T-cell (primary cell): ENCODE results near the gene CTBP2. TPM values are rescaled to one million over a fixed set of nuclear protein-coding genes. Genes with fewer than 3 reads are reported as not detected.
A peak's percentile ranks its signal among the peaks of the same experiment; 100 is the strongest.

Source experiments
- ATAC-seq, 4 experiments: fragments of 200-7000 bp in 3 of 4; fragments of 150-1000 bp in 1 of 4; cut with Tn5 transposase; replicated peaks in 1 of 4; 1 replicate in 3 of 4; 2 replicates in 1 of 4; pipeline ENCODE4 v1.10.0; 2021; ENCODE audit warnings: moderate library complexity in 3 of 4, mild to moderate bottlenecking in 2 of 4, moderate number of reproducible peaks in 1 of 4
- CTCF ChIA-PET, 2 donors: fragments of 300-600 bp; sonication (Branson Sonifier 250); formaldehyde crosslinking; loops; one replicate each; lab custom pipeline; 2022; ENCODE audit warnings: antibody characterized with exemption in 2 of 2; lab: Charles Lee
- POLR2A ChIA-PET, 2 donors: fragments of 300-600 bp; sonication (Branson Sonifier 250); formaldehyde crosslinking; loops; one replicate each; lab custom pipeline; 2022; ENCODE audit warnings: antibody characterized with exemption in 2 of 2; lab: Charles Lee
- DNase-seq, 35 experiments: peaks; one replicate each; pipeline versions ENCODE4 v3.0.0 to v3.0.0-alpha.2; 2013 to 2023
- H3K27ac ChIP-seq: one replicate; pipeline ENCODE4 v1.5.1; 2013; ENCODE audit warnings: low read length
- H3K27me3 ChIP-seq, 2 experiments: replicated peaks in 1 of 2; 1 replicate in 1 of 2; 2 replicates in 1 of 2; pipeline versions ENCODE4 v1.6.1 to v1.7.0; 2013; ENCODE audit warnings: low read length in 1 of 2, mixed read lengths in 1 of 2; ENCODE audit not compliant: control insufficient read depth in 2 of 2, insufficient read depth in 2 of 2; ENCODE audit errors: extremely low read depth in 1 of 2
- H3K36me3 ChIP-seq, 2 donors: 1 replicate in 1 of 2; 2 replicates in 1 of 2; pipeline versions ENCODE4 v1.6.1 to v1.7.0; 2013; ENCODE audit warnings: low read length in 1 of 2; ENCODE audit not compliant: control insufficient read depth in 2 of 2, insufficient read depth in 1 of 2; ENCODE audit errors: extremely low read depth in 1 of 2
- H3K4me1 ChIP-seq, 2 experiments: 1 replicate in 1 of 2; 2 replicates in 1 of 2; pipeline versions ENCODE4 v1.6.1 to v1.7.0; 2013; ENCODE audit warnings: low read length in 2 of 2, mixed read lengths in 1 of 2; ENCODE audit not compliant: insufficient read depth in 2 of 2, control insufficient read depth in 1 of 2; ENCODE audit errors: extremely low read depth in 1 of 2
- H3K4me3 ChIP-seq, 2 donors: 1 replicate in 1 of 2; 2 replicates in 1 of 2; pipeline versions ENCODE4 v1.5.1 to v1.7.0; 2013; ENCODE audit warnings: mild to moderate bottlenecking in 2 of 2, low read length in 1 of 2, moderate library complexity in 1 of 2; ENCODE audit not compliant: control insufficient read depth in 1 of 2; ENCODE audit errors: extremely low read depth in 1 of 2
- H3K9me3 ChIP-seq: 2 replicates; pipeline ENCODE4 v1.7.0; 2013
- H3K27ac Mint-ChIP-seq, 2 donors: one replicate each; pipeline ENCODE4 v1.8.0; 2020 to 2021; ENCODE audit warnings: mild to moderate bottlenecking in 2 of 2, mixed read lengths in 2 of 2
- H3K27me3 Mint-ChIP-seq, 2 donors: one replicate each; pipeline ENCODE4 v1.8.0; 2021 to 2022; ENCODE audit warnings: mixed read lengths in 2 of 2
- H3K36me3 Mint-ChIP-seq: one replicate; pipeline ENCODE4 v1.8.0; 2021; ENCODE audit warnings: mixed read lengths
- H3K4me1 Mint-ChIP-seq, 3 donors: one replicate each; pipeline ENCODE4 v1.8.0; 2020 to 2022; ENCODE audit warnings: mixed read lengths in 3 of 3, mild to moderate bottlenecking in 1 of 3
- H3K4me3 Mint-ChIP-seq, 3 donors: one replicate each; pipeline ENCODE4 v1.8.0; 2020 to 2022; ENCODE audit warnings: mild to moderate bottlenecking in 3 of 3, mixed read lengths in 3 of 3, moderate library complexity in 3 of 3
- H3K9me3 Mint-ChIP-seq, 3 donors: one replicate each; pipeline ENCODE4 v1.8.0; 2020 to 2022; ENCODE audit warnings: mixed read lengths in 3 of 3
- WGBS: methylation state at CpG from one replicate; pipeline ENCODE4 v1.1.5; 2013; ENCODE audit warnings: missing lambda C conversion rate; ENCODE audit not compliant: insufficient coverage; 5-methylcytosine and 5-hydroxymethylcytosine counted together
- total RNA-seq, 35 experiments: library from RNA in 6 of 35; stranded (reverse) in 6 of 35; fragments of 120-200 nt in 1 of 35; gene quantifications; one replicate each; pipeline versions ENCODE4 v1.2.1 to v1.2.4 and lab custom pipeline; 2013 to 2026

CTBP2 gene
- total RNA-seq, 5 donors from 2014 or later (not counting 1 experiment from before 2014, with no cell fraction given) = 1.1 to 5.8 (median 3.1) TPM

DNA sequence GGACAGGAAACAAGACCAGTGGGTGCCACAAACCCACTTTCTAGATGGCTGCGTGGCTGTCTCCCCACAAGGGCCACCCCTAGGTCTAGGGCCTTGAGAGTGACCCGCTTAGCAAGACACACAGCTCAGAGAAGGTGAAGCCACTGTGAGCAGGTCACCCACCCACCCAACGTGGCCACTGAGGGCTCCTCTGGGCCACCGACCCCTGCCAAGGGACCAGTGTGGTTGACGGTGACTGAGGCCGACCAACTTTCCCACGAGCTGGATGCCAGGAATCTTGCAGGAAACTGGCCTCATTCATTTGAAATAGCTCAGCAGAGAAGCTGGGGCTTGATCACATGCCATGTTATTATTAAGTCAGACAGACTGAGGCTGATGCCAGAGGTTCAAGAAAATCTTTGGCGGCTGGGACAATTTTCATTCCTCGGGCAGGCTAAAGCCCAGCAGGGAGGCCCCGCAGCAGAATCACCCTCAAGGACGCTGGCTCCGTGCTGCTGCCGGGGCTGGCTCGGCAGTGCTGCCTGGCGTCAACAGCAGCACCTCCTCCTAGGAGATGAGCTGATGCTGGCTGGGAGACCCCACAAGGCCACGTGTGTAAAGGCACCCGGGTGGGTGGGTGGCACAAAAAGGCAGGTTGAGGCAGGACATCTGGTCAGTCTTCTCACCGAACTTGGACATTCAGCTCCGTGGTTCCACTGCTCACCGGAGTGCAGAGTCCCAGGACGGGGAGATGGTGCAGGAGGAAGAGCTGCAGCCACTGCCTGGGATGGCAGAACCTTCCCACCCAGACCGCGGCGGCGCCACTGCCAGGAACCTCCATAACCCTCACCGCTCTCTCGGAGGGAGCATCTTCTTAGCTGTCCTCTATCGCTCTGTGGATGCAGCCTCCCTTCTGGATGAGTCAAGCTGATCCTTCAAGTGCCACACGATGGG is 160.7 kb downstream of the CTBP2 start:
- CTCF ChIA-PET = interaction anchor here in 1 of 2 donors (1.0 kb wide), 1 partner anchor 138 kb away, joined by 6 read pairs; no protein-coding TSS in a partner anchor
- Mint-ChIP-seq H3K27me3 (peaks cover 0 to 3% of the 10 kb centered on the region in 2 donors), H3K4me1 (no peaks in the 10 kb centered on the region), H3K27ac (no peak overlapping the region), H3K9me3 (no peaks in the 10 kb centered on the region), H3K4me3 (no peak overlapping the region), H3K36me3 (no peaks in the 10 kb centered on the region)
- no peaks in the 10 kb centered on the region for H3K9me3 ChIP-seq
- DNase-seq (peak in 1 of 35 experiments; percentile 23), ATAC-seq (no peak)
- H3K4me3 ChIP-seq = no peak overlapping the region
- WGBS = 89% methylated on average over 29 of the region's 29 CpGs
- no peak overlapping the region for H3K27ac ChIP-seq
- POLR2A ChIA-PET = no interaction called here
- H3K27me3 ChIP-seq = peaks cover 0 to 31% of the 10 kb centered on the region in 2 experiments
- peaks cover 0 to 6% of the 10 kb centered on the region in 2 experiments for H3K4me1 ChIP-seq
- no peaks in the 10 kb centered on the region for H3K36me3 ChIP-seq

DNA sequence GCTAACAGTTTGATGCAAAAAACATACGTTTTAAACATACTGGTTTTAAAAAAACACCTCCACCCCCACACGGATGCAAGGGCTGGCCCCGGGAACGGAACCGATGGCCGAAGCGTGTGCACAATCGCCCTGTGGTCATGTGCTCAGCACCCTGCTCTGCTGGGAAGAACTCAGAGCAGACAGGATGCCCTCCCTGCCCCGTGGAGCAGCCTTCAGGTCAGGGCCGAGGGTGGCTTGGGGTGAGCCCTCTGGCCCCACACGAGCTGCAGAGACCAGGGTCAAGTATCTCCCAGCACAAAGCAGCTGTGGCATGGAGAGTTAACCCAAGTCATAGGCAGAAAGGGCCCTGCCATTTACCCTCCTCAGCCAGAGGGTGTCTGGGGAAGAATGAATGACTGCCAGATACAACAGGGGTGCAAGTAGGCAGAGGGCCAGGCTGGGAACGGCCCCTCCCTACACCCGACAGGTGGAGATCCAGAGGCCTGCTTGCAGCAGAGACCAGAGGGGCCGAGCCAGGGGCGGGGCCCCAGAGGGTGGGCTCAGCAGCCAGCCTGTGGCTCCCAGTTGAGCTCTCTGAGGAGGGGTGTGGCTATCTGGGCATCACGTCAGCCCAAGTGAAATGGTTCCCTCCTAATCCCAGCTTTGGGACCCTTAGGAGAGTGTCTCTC is 161.6 kb downstream of the CTBP2 start:
- DNase-seq (no peak), ATAC-seq (no peak)
- ChIA-PET POLR2A (no interaction called here), CTCF (no interaction called here)
- H3K9me3 ChIP-seq = no peaks in the 10 kb centered on the region
- no peak overlapping the region for H3K4me3 ChIP-seq
- H3K4me3 Mint-ChIP-seq = no peak overlapping the region
- H3K9me3 Mint-ChIP-seq = no peaks in the 10 kb centered on the region
- peaks cover 0 to 3% of the 10 kb centered on the region in 2 donors for H3K27me3 Mint-ChIP-seq
- no peaks in the 10 kb centered on the region for H3K4me1 Mint-ChIP-seq
- H3K4me1 ChIP-seq = peaks cover 0 to 6% of the 10 kb centered on the region in 2 experiments
- no peak overlapping the region for H3K27ac Mint-ChIP-seq
- WGBS = 88% methylated on average over 11 of the region's 16 CpGs
- H3K36me3 ChIP-seq = no peaks in the 10 kb centered on the region
- H3K36me3 Mint-ChIP-seq = no peaks in the 10 kb centered on the region
- H3K27me3 ChIP-seq = peaks cover 0 to 31% of the 10 kb centered on the region in 2 experiments
- H3K27ac ChIP-seq = no peak overlapping the region

GRCh38 chr10:124997771-124998623 is 162.4 kb downstream of the CTBP2 start:
- Mint-ChIP-seq H3K36me3 (no peaks in the 10 kb centered on the region), H3K4me1 (no peaks in the 10 kb centered on the region), H3K4me3 (no peak overlapping the region), H3K27ac (no peak overlapping the region), H3K9me3 (no peaks in the 10 kb centered on the region), H3K27me3 (peaks cover 0 to 3% of the 10 kb centered on the region in 2 donors)
- peaks cover 0 to 31% of the 10 kb centered on the region in 2 experiments for H3K27me3 ChIP-seq
- CTCF ChIA-PET = no interaction called here
- H3K27ac ChIP-seq = no peak overlapping the region
- WGBS = 90% methylated on average over 35 of the region's 35 CpGs
- POLR2A ChIA-PET = no interaction called here
- H3K9me3 ChIP-seq = no peaks in the 10 kb centered on the region
- ATAC-seq (no peak), DNase-seq (peak in 2 of 35 experiments; percentile 7 to 17)
- H3K4me3 ChIP-seq = no peak overlapping the region
- H3K36me3 ChIP-seq = no peaks in the 10 kb centered on the region
- H3K4me1 ChIP-seq = peaks cover 0 to 6% of the 10 kb centered on the region in 2 experiments

DNA sequence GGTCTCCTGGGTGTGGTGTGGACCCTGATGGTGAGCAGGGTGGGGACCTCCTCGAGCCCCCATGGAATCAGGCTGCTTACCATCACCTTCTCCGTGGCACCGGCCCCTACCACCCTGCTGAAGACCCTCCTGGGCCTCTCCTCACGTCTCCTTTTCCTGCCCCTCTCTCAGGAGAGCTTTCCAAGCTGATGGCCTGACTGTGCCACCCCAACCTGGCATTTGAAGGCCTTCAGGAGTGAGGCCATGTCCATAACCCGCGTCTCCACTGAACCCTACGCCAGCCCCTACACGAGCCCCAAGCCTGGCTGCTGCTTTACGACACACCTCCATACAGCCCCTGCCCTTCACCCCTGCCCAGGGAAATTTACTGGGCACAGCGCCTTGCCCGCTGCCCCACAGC is 163.1 kb downstream of the CTBP2 start:
- Histone ChIP-seq H3K27ac (no peak overlapping the region), H3K36me3 (no peaks in the 10 kb centered on the region), H3K9me3 (no peaks in the 10 kb centered on the region), H3K4me1 (peaks cover 0 to 6% of the 10 kb centered on the region in 2 experiments), H3K4me3 (no peak overlapping the region), H3K27me3 (peaks cover 0 to 29% of the 10 kb centered on the region in 2 experiments)
- ATAC-seq (no peak), DNase-seq (peak in 1 of 35 experiments; percentile 7)
- no peak overlapping the region for H3K27ac Mint-ChIP-seq
- H3K9me3 Mint-ChIP-seq = no peaks in the 10 kb centered on the region
- H3K4me3 Mint-ChIP-seq = no peak overlapping the region
- ChIA-PET POLR2A (no interaction called here), CTCF (no interaction called here)
- H3K36me3 Mint-ChIP-seq = no peaks in the 10 kb centered on the region
- whole genome bisulfite sequencing = 93% methylated on average over 8 of the region's 11 CpGs
- H3K27me3 Mint-ChIP-seq = peaks cover 0 to 3% of the 10 kb centered on the region in 2 donors
- no peaks in the 10 kb centered on the region for H3K4me1 Mint-ChIP-seq

- DNase-seq = peak in 1 of 35 experiments; percentile 7
- no peak overlapping the region for H3K27ac ChIP-seq
- POLR2A ChIA-PET = no interaction called here
- Mint-ChIP-seq H3K27ac (no peak overlapping the region), H3K36me3 (no peaks in the 10 kb centered on the region), H3K4me3 (no peak overlapping the region), H3K9me3 (no peaks in the 10 kb centered on the region), H3K27me3 (peaks cover 0 to 3% of the 10 kb centered on the region in 2 donors), H3K4me1 (no peaks in the 10 kb centered on the region)
- H3K4me3 ChIP-seq = no peak overlapping the region
- peaks cover 0 to 6% of the 10 kb centered on the region in 2 experiments for H3K4me1 ChIP-seq
- peaks cover 0 to 24% of the 10 kb centered on the region in 2 experiments for H3K27me3 ChIP-seq
- no peaks in the 10 kb centered on the region for H3K36me3 ChIP-seq
- no peak for ATAC-seq
- CTCF ChIA-PET = no interaction called here
- no peaks in the 10 kb centered on the region for H3K9me3 ChIP-seq
- WGBS = 93% methylated on average over 13 of the region's 17 CpGs
These were observed 163.5 kb downstream of the CTBP2 start for GRCh38 chr10:124996854-124997215.
